GM12873 (cell line): ENCODE data around the gene GCC2.

Experiments
- TF ChIP-seq, protein P1 (sequence below): IDR thresholded peaks from 2 replicates; pipeline ENCODE4 v1.5.1; 2012; ENCODE audit warnings: low read depth, mild to moderate bottlenecking, moderate library complexity, low read length, control low read depth; ENCODE audit not compliant: insufficient read depth; ENCODE audit errors: missing control alignments

Gene GCC2

DNA sequence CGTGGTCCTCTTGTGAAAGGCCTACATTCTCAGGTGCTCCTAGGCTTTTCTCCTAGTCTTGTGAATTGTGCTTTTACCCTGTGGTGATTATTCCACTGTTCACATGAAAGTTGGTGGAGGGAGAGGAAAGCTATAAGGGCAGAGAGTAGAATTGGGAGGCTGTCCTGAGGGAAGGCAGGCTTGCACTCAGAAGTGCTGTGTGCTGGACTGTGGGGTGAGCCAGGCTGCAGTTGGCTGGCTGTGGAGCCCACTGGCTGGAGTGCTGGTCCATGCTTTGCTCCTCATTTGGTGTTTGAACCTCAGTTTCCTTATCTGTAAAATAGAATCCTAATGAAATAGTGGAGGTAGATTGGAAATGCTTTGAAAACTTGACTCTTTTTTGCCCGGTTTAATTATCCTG lies 106.6 kb downstream of the GCC2 start:
- TF ChIP-seq, protein P1, sequence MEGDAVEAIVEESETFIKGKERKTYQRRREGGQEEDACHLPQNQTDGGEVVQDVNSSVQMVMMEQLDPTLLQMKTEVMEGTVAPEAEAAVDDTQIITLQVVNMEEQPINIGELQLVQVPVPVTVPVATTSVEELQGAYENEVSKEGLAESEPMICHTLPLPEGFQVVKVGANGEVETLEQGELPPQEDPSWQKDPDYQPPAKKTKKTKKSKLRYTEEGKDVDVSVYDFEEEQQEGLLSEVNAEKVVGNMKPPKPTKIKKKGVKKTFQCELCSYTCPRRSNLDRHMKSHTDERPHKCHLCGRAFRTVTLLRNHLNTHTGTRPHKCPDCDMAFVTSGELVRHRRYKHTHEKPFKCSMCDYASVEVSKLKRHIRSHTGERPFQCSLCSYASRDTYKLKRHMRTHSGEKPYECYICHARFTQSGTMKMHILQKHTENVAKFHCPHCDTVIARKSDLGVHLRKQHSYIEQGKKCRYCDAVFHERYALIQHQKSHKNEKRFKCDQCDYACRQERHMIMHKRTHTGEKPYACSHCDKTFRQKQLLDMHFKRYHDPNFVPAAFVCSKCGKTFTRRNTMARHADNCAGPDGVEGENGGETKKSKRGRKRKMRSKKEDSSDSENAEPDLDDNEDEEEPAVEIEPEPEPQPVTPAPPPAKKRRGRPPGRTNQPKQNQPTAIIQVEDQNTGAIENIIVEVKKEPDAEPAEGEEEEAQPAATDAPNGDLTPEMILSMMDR, result no peak
